A673 (cell line): ENCODE data around the gene C19orf12. TPM values are rescaled to one million over a fixed set of nuclear protein-coding genes. Genes with fewer than 3 reads are reported as not detected.

Experiments used
- BruUV-seq: library from RNA; stranded (reverse); fragments of 400-500 nt; replicated peaks from 2 replicates; lab custom pipeline; 2021; lab: Mats Ljungman, UMichigan
- CTCF ChIA-PET: fragments of 300-600 bp; sonication (Branson Sonifier 250); formaldehyde crosslinking; loops from one replicate; lab custom pipeline; 2022; ENCODE audit warnings: antibody characterized with exemption; lab: Charles Lee
- POLR2A ChIA-PET: fragments of 300-600 bp; sonication (Branson Sonifier 250); formaldehyde crosslinking; loops from one replicate; lab custom pipeline; 2022; ENCODE audit warnings: antibody characterized with exemption; ENCODE audit not compliant: low non-redundant PET; lab: Charles Lee
- DNase-seq: peaks from one replicate; pipeline ENCODE4 v3.0.0-alpha.2; 2015; ENCODE audit warnings: low spot score
- H3K27ac ChIP-seq: fragments of 200-600 bp; sonication (generic); 2 replicates; pipeline ENCODE4 v1.5.1; 2016; ENCODE audit warnings: mixed run types, low read depth, mild to moderate bottlenecking, mixed read lengths, antibody characterized with exemption, low read length; ENCODE audit not compliant: poor library complexity, severe bottlenecking
- H3K27me3 ChIP-seq: fragments of 200-600 bp; sonication (generic); replicated peaks from 2 replicates; pipeline ENCODE4 v1.6.1; 2017; ENCODE audit warnings: mixed run types, low read depth, mild to moderate bottlenecking, mixed read lengths, antibody characterized with exemption, low read length; ENCODE audit not compliant: insufficient read depth, poor library complexity
- H3K36me3 ChIP-seq: fragments of 200-600 bp; sonication (generic); 2 replicates; pipeline ENCODE4 v1.6.1; 2016; ENCODE audit warnings: mixed run types, mild to moderate bottlenecking, mixed read lengths, antibody characterized with exemption, low read length; ENCODE audit not compliant: insufficient read depth, poor library complexity, severe bottlenecking
- H3K4me1 ChIP-seq: fragments of 200-600 bp; sonication (generic); 2 replicates; pipeline ENCODE4 v1.6.1; 2017; ENCODE audit warnings: mixed run types, mild to moderate bottlenecking, mixed read lengths, antibody characterized with exemption, low read length; ENCODE audit not compliant: insufficient read depth, poor library complexity, severe bottlenecking
- H3K4me3 ChIP-seq: fragments of 200-600 bp; sonication (generic); 2 replicates; pipeline ENCODE4 v1.5.1; 2016; ENCODE audit warnings: low read depth, mixed run types, mild to moderate bottlenecking, mixed read lengths, low read length; ENCODE audit not compliant: poor library complexity, severe bottlenecking
- H3K9me3 ChIP-seq: fragments of 200-600 bp; sonication (generic); 2 replicates; pipeline ENCODE4 v1.6.1; 2016; ENCODE audit warnings: mixed run types, low read depth, mild to moderate bottlenecking, mixed read lengths, antibody characterized with exemption, low read length; ENCODE audit not compliant: poor library complexity, severe bottlenecking
- CTCF ChIP-seq: fragments of 300-800, 200-600 bp; sonication (generic); conservative IDR thresholded peaks from 2 replicates; pipeline ENCODE4 v1.5.1; 2017; ENCODE audit warnings: low read depth, mild to moderate bottlenecking, antibody characterized with exemption, low read length, moderate library complexity, mixed read lengths
- EZH2 ChIP-seq: fragments of 200-600 bp; sonication (generic); IDR thresholded peaks from 2 replicates; pipeline ENCODE4 v1.6.1; 2017; ENCODE audit warnings: borderline replicate concordance, low read depth, mild to moderate bottlenecking, mixed read lengths, antibody characterized with exemption, low read length; ENCODE audit not compliant: poor library complexity, severe bottlenecking
- intact Hi-C: fragments of 100-400 bp; cut with micrococcal nuclease; formaldehyde crosslinking; loops from one replicate; pipeline ENCODE4 v1.10.0; 2022; ENCODE audit not compliant: unreplicated experiment
- total RNA-seq: library from RNA; stranded (reverse); gene quantifications from 2 replicates; pipeline ENCODE4 v1.2.3, GENCODE V29; 2021

Gene C19orf12
- total RNA-seq, 1 experiment from 2014 or later = 26.8 TPM

DNA sequence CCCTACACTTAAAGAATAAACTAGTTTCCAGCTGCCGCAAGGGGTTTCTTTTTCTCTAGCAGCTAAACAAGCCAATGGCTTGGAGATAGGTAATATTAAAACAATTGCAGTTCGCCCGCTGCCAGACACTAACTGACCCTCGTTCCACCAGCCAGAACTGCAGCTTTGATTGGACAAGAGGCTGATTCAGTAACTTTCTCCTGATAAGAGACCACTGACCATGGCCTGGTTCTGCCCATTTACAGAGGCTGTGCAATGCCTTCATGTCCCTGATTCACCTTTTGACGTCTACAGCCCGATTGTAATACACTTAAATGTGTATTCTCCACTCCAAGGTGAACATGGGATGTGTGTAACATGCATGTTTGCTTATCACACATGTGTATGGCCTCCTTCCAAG, 12.8 kb upstream of the C19orf12 start:
- Histone ChIP-seq H3K4me1 (peaks cover 8% of the 10 kb centered on the region), H3K27me3 (no peaks in the 10 kb centered on the region), H3K9me3 (no peaks in the 10 kb centered on the region), H3K4me3 (no peak overlapping the region), H3K36me3 (no peaks in the 10 kb centered on the region), H3K27ac (no peak overlapping the region)
- intact Hi-C loops = no loop called here
- ChIA-PET POLR2A (no interaction called here), CTCF (interaction anchor here (0.6 kb wide), 1 partner anchor 11 kb away, joined by 3 read pairs; no protein-coding TSS in a partner anchor)
- no TSS peak for BruUV-seq
- no peak for DNase-seq
- TF ChIP-seq EZH2 = no peak
- no peak for TF ChIP-seq CTCF

DNA sequence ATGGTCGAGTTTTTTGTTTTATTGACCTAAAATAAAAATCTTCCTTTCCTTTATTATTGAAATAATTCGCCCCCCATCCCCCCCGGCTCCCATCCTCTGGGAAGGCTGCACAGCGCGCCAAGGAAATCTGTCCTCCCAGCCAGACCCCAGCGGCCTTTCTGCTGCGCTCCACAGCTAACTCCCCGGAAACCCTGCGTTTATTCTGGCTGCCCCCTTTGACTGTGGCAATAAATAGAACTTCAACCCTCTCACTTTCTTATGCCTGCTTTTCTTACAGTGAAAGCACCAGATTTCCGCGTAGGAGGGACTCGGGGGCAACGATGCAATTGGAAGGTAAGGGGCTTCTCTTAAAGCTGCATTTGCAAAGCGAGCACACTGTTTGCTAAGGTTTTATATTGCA, 9.7 kb upstream of the C19orf12 start:
- DNase-seq = no peak
- POLR2A ChIA-PET = no interaction called here
- Histone ChIP-seq H3K9me3 (no peaks in the 10 kb centered on the region), H3K4me3 (peak overlapping the region; percentile 32), H3K4me1 (peaks cover 8% of the 10 kb centered on the region), H3K36me3 (no peaks in the 10 kb centered on the region), H3K27ac (no peak overlapping the region), H3K27me3 (no peaks in the 10 kb centered on the region)
- no TSS peak for BruUV-seq
- intact Hi-C loops = no loop called here
- TF ChIP-seq EZH2 (no peak), CTCF (no peak)
- CTCF ChIA-PET = interaction anchor here (2.6 kb wide), 1 partner anchor 8 kb away, joined by 12 read pairs; no protein-coding TSS in a partner anchor

DNA sequence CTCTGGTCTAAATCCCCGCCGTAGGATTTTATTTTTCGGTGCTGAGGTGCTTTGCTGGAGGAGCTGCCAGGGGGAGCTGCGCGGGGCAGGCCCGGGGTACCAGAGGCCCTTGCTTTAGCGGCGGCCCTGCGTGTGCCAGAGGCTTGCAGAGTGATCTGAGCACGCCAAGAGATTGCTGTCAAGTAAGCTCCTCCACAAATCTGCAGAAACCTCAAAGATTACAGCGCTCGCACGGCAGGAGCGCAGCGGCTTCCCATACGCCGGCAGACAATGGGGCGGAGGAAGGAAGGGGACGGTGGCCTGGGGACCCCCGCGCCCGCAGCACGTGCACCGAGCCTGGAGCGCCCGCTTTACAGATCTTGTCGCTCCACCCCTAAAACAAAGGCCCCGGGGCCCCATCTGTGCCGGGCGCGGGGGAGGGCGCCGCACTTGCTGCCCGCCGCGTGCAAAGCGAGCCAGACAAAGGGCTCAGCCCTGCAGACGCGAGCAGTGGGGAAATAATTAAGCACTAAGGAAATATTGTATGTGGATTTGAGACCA, 9.1 kb upstream of the C19orf12 start:
- POLR2A ChIA-PET = no interaction called here
- CTCF ChIA-PET = interaction anchor here (2.6 kb wide), 1 partner anchor 8 kb away, joined by 12 read pairs; no protein-coding TSS in a partner anchor

More for the DNA sequence above, 9.1 kb upstream of the C19orf12 start:
- no peak overlapping the region for H3K27ac ChIP-seq
- DNase-seq = peak; percentile 45
- intact Hi-C loops = no loop called here
- no TSS peak for BruUV-seq
- no peak for TF ChIP-seq EZH2
- 0 out of 2 replicates have a peak, but pooled peaks have one; percentile 11 for TF ChIP-seq CTCF
- H3K36me3 ChIP-seq = no peaks in the 10 kb centered on the region
- peaks cover 8% of the 10 kb centered on the region for H3K4me1 ChIP-seq
- no peaks in the 10 kb centered on the region for H3K9me3 ChIP-seq
- H3K4me3 ChIP-seq = peak overlapping the region; percentile 32
- no peaks in the 10 kb centered on the region for H3K27me3 ChIP-seq
